ENCODE data around the gene CYFIP2. TPM values are rescaled to one million over a fixed set of nuclear protein-coding genes. Genes with fewer than 3 reads are reported as not detected.

Gene CYFIP2
- total and polyA plus RNA-seq, 2 of the 8 experiments (the other 6 are each of a cell fraction or from before 2014, with no cell fraction given): 45.1 to 80.6 TPM

Other genes starting within 250 kb of the CYFIP2 start
- not detected in 2 replicates for gene HAVCR1, start 207.0 kb upstream of the CYFIP2 start, total RNA-seq (2021; fragmentation: NEBNext Ultra II Directional; extraction: Animal tissue kit (Norgen Biotek cat#: 25700))
- gene HAVCR1, start 207.0 kb upstream of the CYFIP2 start, polyA plus RNA-seq (2011; rRNA removed): not detected in 2 replicates
- 0.11 TPM in 1 of 2 replicates, not detected in the other for gene HAVCR2, start 157.1 kb upstream of the CYFIP2 start, total RNA-seq (2021; fragmentation: NEBNext Ultra II Directional; extraction: Animal tissue kit (Norgen Biotek cat#: 25700))
- 0.03 and 0.06 TPM in 2 replicates for gene HAVCR2, start 157.1 kb upstream of the CYFIP2 start, polyA plus RNA-seq (2011; rRNA removed)
- gene MED7, start 123.3 kb upstream of the CYFIP2 start, total RNA-seq (2021; fragmentation: NEBNext Ultra II Directional; extraction: Animal tissue kit (Norgen Biotek cat#: 25700)): 8.3 and 9.5 TPM in 2 replicates
- 3.3 and 6.9 TPM in 2 replicates for gene MED7, start 123.3 kb upstream of the CYFIP2 start, polyA plus RNA-seq (2011; rRNA removed)
- gene GARIN3, start 99.9 kb upstream of the CYFIP2 start, total RNA-seq (2021; fragmentation: NEBNext Ultra II Directional; extraction: Animal tissue kit (Norgen Biotek cat#: 25700)): not detected in 2 replicates
- not detected in 2 replicates for gene GARIN3, start 99.9 kb upstream of the CYFIP2 start, polyA plus RNA-seq (2011; rRNA removed)
- not detected in 2 replicates for gene ITK, start 85.3 kb upstream of the CYFIP2 start, total RNA-seq (2021; fragmentation: NEBNext Ultra II Directional; extraction: Animal tissue kit (Norgen Biotek cat#: 25700))
- 0.05 TPM in 1 of 2 replicates, not detected in the other for gene ITK, start 85.3 kb upstream of the CYFIP2 start, polyA plus RNA-seq (2011; rRNA removed)
- gene NIPAL4, start 194.1 kb downstream of the CYFIP2 start, total RNA-seq (2021; fragmentation: NEBNext Ultra II Directional; extraction: Animal tissue kit (Norgen Biotek cat#: 25700)): 0.20 and 0.25 TPM in 2 replicates
- 0.06 and 0.09 TPM in 2 replicates for gene NIPAL4, start 194.1 kb downstream of the CYFIP2 start, polyA plus RNA-seq (2011; rRNA removed)

All from H1 (cell line).